Uterus (tissue), 4 donors: ENCODE data around the gene ARMH1. TPM values are rescaled to one million over a fixed set of nuclear protein-coding genes. Genes with fewer than 3 reads are reported as not detected.

Experiments
- DNase-seq, 2 donors: peaks; one replicate each; pipeline ENCODE4 v3.0.0-alpha.2; 2019 to 2020
- H3K27ac ChIP-seq, 2 donors: fragments of 200-600 bp; sonication (generic); 1 replicate in 1 of 2; 2 replicates in 1 of 2; pipeline ENCODE4 v1.5.1; 2016 to 2018
- H3K27me3 ChIP-seq, 2 donors: fragments of 200-600 bp; sonication (generic); one replicate each; pipeline ENCODE4 v1.5.1; 2018 to 2019; ENCODE audit warnings: control low read depth in 1 of 2
- H3K36me3 ChIP-seq, 2 donors: fragments of 200-600 bp; sonication (generic); one replicate each; pipeline ENCODE4 v1.5.1; 2019; ENCODE audit warnings: control low read depth in 1 of 2
- H3K4me1 ChIP-seq, 2 donors: fragments of 200-600 bp; sonication (generic); one replicate each; pipeline ENCODE4 v1.5.1; 2018 to 2019; ENCODE audit warnings: control low read depth in 1 of 2
- H3K4me3 ChIP-seq, 2 donors: fragments of 200-600 bp; sonication (generic); 1 replicate in 1 of 2; 2 replicates in 1 of 2; pipeline ENCODE4 v1.5.1; 2018 to 2019; ENCODE audit warnings: mild to moderate bottlenecking in 1 of 2
- H3K9me3 ChIP-seq, 2 donors: fragments of 200-600 bp; sonication (generic); one replicate each; pipeline ENCODE4 v1.5.1; 2019; ENCODE audit warnings: control low read depth in 1 of 2
- CTCF ChIP-seq, 4 experiments: fragments of 200-600 bp in 2 of 4; fragments of 450-650 bp in 2 of 4; sonication (generic) in 2 of 4; IDR thresholded peaks; one replicate each; pipeline ENCODE4 v1.5.1; 2016 to 2019; ENCODE audit warnings: antibody characterized with exemption in 4 of 4, mild to moderate bottlenecking in 2 of 4, moderate library complexity in 1 of 4
- POLR2A ChIP-seq, 2 donors: fragments of 450-650 bp; IDR thresholded peaks; one replicate each; pipeline ENCODE4 v1.6.1; 2016; ENCODE audit warnings: antibody characterized with exemption in 2 of 2, mild to moderate bottlenecking in 1 of 2, moderate library complexity in 1 of 2
- intact Hi-C: fragments of 100-400 bp; cut with DNase I; formaldehyde crosslinking; loops from one replicate; pipeline ENCODE4 v1.15.1; 2023; ENCODE audit warnings: low total_unique reads
- total RNA-seq, 4 donors: library from RNA; depleted of rRNA in 3 of 4; stranded (reverse); fragments of >200 nt in 3 of 4; gene quantifications; one replicate each; pipeline versions ENCODE4 v1.1.0 to v1.2.4, GENCODE V29; 2014 to 2023
- donor health status: DM: yes; HTN: yes; CAD: no.

ARMH1 gene
- total RNA-seq, 4 donors from 2014 or later = 2.7 to 7.7 (median 5.2) TPM; not detected in 1

- Histone ChIP-seq H3K27ac (no peak overlapping the region), H3K4me3 (no peak overlapping the region), H3K27me3 (no peaks in the 10 kb centered on the region), H3K36me3 (no peaks in the 10 kb centered on the region), H3K9me3 (no peaks in the 10 kb centered on the region), H3K4me1 (no peaks in the 10 kb centered on the region)
- intact Hi-C loops = no loop called here
- TF ChIP-seq POLR2A (IDR thresholded peaks at IDR 0.05) = no peak
- no peak for TF ChIP-seq CTCF (IDR thresholded peaks at IDR 0.05)
- no peak for DNase-seq
These were observed 26.1 kb downstream of the ARMH1 start for GRCh38 chr1:44700573-44700972.

GRCh38 chr1:44701141-44701573, 26.6 kb downstream of the ARMH1 start:
- H3K27me3 ChIP-seq = no peaks in the 10 kb centered on the region
- DNase-seq = no peak
- no peaks in the 10 kb centered on the region for H3K9me3 ChIP-seq
- no peaks in the 10 kb centered on the region for H3K4me1 ChIP-seq
- TF ChIP-seq CTCF (IDR thresholded peaks at IDR 0.05) (no peak), POLR2A (IDR thresholded peaks at IDR 0.05) (no peak)
- H3K27ac ChIP-seq = no peak overlapping the region
- no peaks in the 10 kb centered on the region for H3K36me3 ChIP-seq
- no peak overlapping the region for H3K4me3 ChIP-seq
- intact Hi-C loops = no loop called here

- no peak for DNase-seq
- no peak overlapping the region for H3K27ac ChIP-seq
- no peak for TF ChIP-seq POLR2A (IDR thresholded peaks at IDR 0.05)
- no peak for TF ChIP-seq CTCF (IDR thresholded peaks at IDR 0.05)
- no peaks in the 10 kb centered on the region for H3K9me3 ChIP-seq
- H3K4me3 ChIP-seq = no peak overlapping the region
- no peaks in the 10 kb centered on the region for H3K27me3 ChIP-seq
- no peaks in the 10 kb centered on the region for H3K4me1 ChIP-seq
- no peaks in the 10 kb centered on the region for H3K36me3 ChIP-seq
- intact Hi-C loops = no loop called here
These were observed 31.0 kb downstream of the ARMH1 start for GRCh38 chr1:44705470-44705869.

GRCh38 chr1:44705938-44706337, 31.4 kb downstream of the ARMH1 start:
- DNase-seq = no peak
- H3K4me1 ChIP-seq = no peaks in the 10 kb centered on the region
- no peaks in the 10 kb centered on the region for H3K36me3 ChIP-seq
- TF ChIP-seq CTCF (IDR thresholded peaks at IDR 0.05) = no peak
- no peak for TF ChIP-seq POLR2A (IDR thresholded peaks at IDR 0.05)
- intact Hi-C loops = no loop called here
- no peak overlapping the region for H3K4me3 ChIP-seq
- no peaks in the 10 kb centered on the region for H3K27me3 ChIP-seq
- H3K27ac ChIP-seq = no peak overlapping the region
- H3K9me3 ChIP-seq = no peaks in the 10 kb centered on the region

- intact Hi-C loops = no loop called here
- TF ChIP-seq POLR2A (IDR thresholded peaks at IDR 0.05) = no peak
- TF ChIP-seq CTCF (IDR thresholded peaks at IDR 0.05) = no peak
- Histone ChIP-seq H3K9me3 (no peaks in the 10 kb centered on the region), H3K36me3 (no peaks in the 10 kb centered on the region), H3K4me1 (no peaks in the 10 kb centered on the region), H3K27ac (no peak overlapping the region), H3K4me3 (no peak overlapping the region), H3K27me3 (no peaks in the 10 kb centered on the region)
- DNase-seq = no peak
These were observed 32.8 kb downstream of the ARMH1 start for GRCh38 chr1:44707112-44707881.
